MCF 10A (cell line): ENCODE data around the gene UCP2. TPM values are rescaled to one million over a fixed set of nuclear protein-coding genes. Genes with fewer than 3 reads are reported as not detected.

Experiments
- BruUV-seq: library from RNA; stranded (reverse); fragments of 400-500 nt; replicated peaks from 2 replicates; lab custom pipeline; 2021; lab: Mats Ljungman, UMichigan
- CTCF ChIA-PET: fragments of 300-600 bp; sonication (Branson Sonifier 250); formaldehyde crosslinking; extraction: SDS; loops from one replicate; lab custom pipeline; 2021; ENCODE audit warnings: antibody characterized with exemption, inconsistent platforms; lab: Yijun Ruan, JAX
- POLR2A ChIA-PET: fragments of 300-600, 350-650 bp; sonication (Branson Sonifier 250); formaldehyde crosslinking; extraction: SDS; loops from one replicate; lab custom pipeline; 2020; ENCODE audit warnings: antibody characterized with exemption, inconsistent platforms; lab: Yijun Ruan, JAX
- DNase-seq: peaks from one replicate; pipeline ENCODE4 v3.0.0-alpha.2; 2018; ENCODE audit not compliant: unreplicated experiment
- H3K27ac Mint-ChIP-seq: one replicate; pipeline ENCODE4 v1.8.0; 2022; ENCODE audit warnings: mild to moderate bottlenecking, low read depth, mixed read lengths; ENCODE audit not compliant: unreplicated experiment
- H3K27me3 Mint-ChIP-seq: one replicate; pipeline ENCODE4 v1.8.0; 2022; ENCODE audit warnings: mixed read lengths; ENCODE audit not compliant: insufficient read depth, unreplicated experiment
- H3K36me3 Mint-ChIP-seq: one replicate; pipeline ENCODE4 v1.8.0; 2022; ENCODE audit warnings: mild to moderate bottlenecking, moderate library complexity, mixed read lengths; ENCODE audit not compliant: insufficient read depth, unreplicated experiment
- H3K4me1 Mint-ChIP-seq: one replicate; pipeline ENCODE4 v1.8.0; 2022; ENCODE audit warnings: mixed read lengths; ENCODE audit not compliant: insufficient read depth, unreplicated experiment
- H3K4me3 Mint-ChIP-seq: one replicate; pipeline ENCODE4 v1.8.0; 2022; ENCODE audit warnings: mild to moderate bottlenecking, moderate library complexity, mixed read lengths; ENCODE audit not compliant: unreplicated experiment
- H3K9me3 Mint-ChIP-seq: one replicate; pipeline ENCODE4 v1.8.0; 2022; ENCODE audit warnings: mixed read lengths; ENCODE audit not compliant: unreplicated experiment
- intact Hi-C: fragments of 100-400 bp; cut with micrococcal nuclease; formaldehyde crosslinking; loops from 2 replicates; pipeline ENCODE4 v1.14.1; 2022
- total RNA-seq: library from RNA; stranded (reverse); gene quantifications from 2 replicates; pipeline ENCODE4 v1.2.3, GENCODE V29; 2022
- TF ChIP-seq, protein P1 (sequence below): fragments of 200-600 bp; IDR thresholded peaks from one replicate; pipeline ENCODE4 v1.8.0; 2022; ENCODE audit warnings: antibody characterized with exemption, mild to moderate bottlenecking; ENCODE audit not compliant: unreplicated experiment

The UCP2 gene
- total RNA-seq, 1 experiment from 2014 or later: not detected

DNA sequence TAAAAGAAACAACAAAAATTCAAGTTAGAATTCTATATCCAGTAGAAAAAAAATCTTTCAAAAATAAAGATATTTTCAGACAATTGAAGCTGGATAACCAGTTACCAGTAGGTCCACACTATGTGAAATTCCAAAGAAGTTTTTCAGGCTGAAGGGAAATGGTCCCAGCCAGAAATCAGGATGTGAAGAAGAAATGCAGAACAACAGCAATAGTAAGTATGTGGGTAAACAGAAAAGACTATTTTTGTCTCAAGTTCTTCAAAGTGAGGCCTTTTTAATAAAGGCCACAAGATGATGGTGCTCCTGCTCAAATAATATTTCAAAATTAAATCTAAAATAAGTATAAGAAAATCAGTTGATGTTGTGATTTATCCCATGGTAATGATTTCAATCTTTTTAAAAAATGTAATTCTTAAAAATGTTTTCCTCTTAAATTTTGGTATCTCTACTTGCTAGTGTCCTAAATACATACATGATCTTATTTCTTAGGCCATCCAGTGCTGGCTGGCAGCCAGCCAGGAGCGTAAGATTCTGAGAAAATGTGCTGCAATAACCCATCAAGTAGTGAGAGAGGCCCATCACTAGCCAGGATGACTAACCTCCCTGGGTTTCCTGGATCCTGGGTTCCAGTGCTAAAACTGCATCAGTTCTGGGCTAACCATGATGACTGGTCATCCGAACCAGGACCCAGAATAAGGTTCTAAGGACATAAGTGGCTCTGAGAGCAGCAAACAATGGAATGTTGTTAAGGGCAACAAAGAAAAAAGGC lies 41.8 kb upstream of the UCP2 start:
- ChIA-PET POLR2A (no interaction called here), CTCF (no interaction called here)
- Mint-ChIP-seq H3K27ac (no peak overlapping the region), H3K4me1 (peaks cover 11% of the 10 kb centered on the region), H3K9me3 (no peaks in the 10 kb centered on the region), H3K27me3 (no peaks in the 10 kb centered on the region), H3K36me3 (peaks cover 5% of the 10 kb centered on the region), H3K4me3 (no peak overlapping the region)
- DNase-seq: peak; percentile 85
- intact Hi-C loops: no loop called here
- TF ChIP-seq, protein P1, sequence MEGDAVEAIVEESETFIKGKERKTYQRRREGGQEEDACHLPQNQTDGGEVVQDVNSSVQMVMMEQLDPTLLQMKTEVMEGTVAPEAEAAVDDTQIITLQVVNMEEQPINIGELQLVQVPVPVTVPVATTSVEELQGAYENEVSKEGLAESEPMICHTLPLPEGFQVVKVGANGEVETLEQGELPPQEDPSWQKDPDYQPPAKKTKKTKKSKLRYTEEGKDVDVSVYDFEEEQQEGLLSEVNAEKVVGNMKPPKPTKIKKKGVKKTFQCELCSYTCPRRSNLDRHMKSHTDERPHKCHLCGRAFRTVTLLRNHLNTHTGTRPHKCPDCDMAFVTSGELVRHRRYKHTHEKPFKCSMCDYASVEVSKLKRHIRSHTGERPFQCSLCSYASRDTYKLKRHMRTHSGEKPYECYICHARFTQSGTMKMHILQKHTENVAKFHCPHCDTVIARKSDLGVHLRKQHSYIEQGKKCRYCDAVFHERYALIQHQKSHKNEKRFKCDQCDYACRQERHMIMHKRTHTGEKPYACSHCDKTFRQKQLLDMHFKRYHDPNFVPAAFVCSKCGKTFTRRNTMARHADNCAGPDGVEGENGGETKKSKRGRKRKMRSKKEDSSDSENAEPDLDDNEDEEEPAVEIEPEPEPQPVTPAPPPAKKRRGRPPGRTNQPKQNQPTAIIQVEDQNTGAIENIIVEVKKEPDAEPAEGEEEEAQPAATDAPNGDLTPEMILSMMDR: no peak
- no TSS peak for BruUV-seq

DNA sequence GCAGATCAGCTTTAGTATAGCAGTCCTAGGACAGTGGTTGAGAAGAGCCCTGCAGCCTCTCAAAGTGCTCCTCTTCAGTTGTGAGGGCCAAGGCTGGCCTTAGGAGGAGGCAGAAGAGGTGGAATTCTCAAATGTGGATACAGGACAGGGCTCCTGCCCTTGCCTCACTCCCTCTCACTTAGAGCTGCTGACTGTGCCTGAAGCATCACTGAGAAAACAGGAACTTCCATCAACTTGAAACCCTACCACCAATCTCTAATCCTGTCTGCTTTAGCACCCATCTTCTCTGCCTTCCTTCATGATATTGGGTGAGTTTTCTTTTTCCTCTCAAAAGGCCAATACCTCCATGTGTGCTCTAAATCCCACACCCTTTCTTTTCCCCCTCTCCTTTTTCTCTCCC lies 40.6 kb upstream of the UCP2 start:
- Mint-ChIP-seq H3K4me3 (no peak overlapping the region), H3K27me3 (no peaks in the 10 kb centered on the region), H3K4me1 (peaks cover 11% of the 10 kb centered on the region), H3K9me3 (no peaks in the 10 kb centered on the region), H3K36me3 (peaks cover 5% of the 10 kb centered on the region), H3K27ac (no peak overlapping the region)
- TF ChIP-seq, protein P1: no peak
- ChIA-PET CTCF (no interaction called here), POLR2A (no interaction called here)
- intact Hi-C loops: no loop called here
- BruUV-seq: no TSS peak
- DNase-seq: no peak

DNA sequence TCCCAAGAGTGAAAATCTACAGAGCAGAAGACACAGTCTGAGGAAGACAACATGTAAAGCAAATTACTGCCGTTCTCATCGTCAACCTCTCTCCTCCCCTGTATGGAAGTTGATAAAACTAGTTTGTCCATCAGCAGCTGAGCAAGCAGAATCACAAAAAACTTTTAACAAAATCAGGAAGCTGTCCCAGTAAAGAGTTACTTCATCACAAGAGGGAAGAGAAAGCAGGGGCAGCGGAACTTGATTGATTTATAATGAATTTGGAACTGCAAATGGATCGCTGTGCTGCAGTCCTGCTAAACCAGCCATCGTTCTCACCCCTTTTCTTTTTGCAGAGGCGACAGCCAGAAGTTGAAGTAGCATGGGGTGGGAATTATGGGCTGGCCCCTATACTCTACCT lies 39.9 kb upstream of the UCP2 start:
- TF ChIP-seq, protein P1: no peak
- Mint-ChIP-seq H3K27ac (no peak overlapping the region), H3K4me1 (peaks cover 11% of the 10 kb centered on the region), H3K9me3 (no peaks in the 10 kb centered on the region), H3K4me3 (no peak overlapping the region), H3K27me3 (no peaks in the 10 kb centered on the region), H3K36me3 (peaks cover 5% of the 10 kb centered on the region)
- intact Hi-C loops: no loop called here
- BruUV-seq: no TSS peak
- POLR2A ChIA-PET: no interaction called here
- no peak for DNase-seq
- CTCF ChIA-PET: no interaction called here

DNA sequence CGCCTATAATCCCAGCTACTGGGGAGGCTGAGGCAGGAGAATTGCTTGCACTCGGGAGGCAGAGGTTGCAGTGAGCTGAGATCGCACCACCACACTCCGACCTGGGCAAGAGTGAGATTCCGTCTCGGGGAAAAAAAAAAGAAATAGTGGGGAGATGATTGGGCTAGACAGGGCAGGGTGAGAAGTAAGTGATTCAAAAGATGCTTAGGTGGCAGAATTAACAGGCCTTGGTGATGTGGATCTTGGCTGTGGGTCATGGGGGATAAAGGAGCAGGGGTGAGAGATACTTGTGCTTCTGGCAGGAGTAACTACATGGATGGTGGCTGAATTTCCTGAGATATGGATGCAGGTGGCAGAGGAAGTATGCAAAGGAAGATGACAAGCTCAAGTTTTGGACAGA lies 39.4 kb upstream of the UCP2 start:
- no TSS peak for BruUV-seq
- TF ChIP-seq, protein P1: no peak
- Mint-ChIP-seq H3K9me3 (no peaks in the 10 kb centered on the region), H3K36me3 (peaks cover 9% of the 10 kb centered on the region), H3K27me3 (no peaks in the 10 kb centered on the region), H3K4me3 (no peak overlapping the region), H3K27ac (no peak overlapping the region), H3K4me1 (peaks cover 11% of the 10 kb centered on the region)
- POLR2A ChIA-PET: no interaction called here
- DNase-seq: no peak
- CTCF ChIA-PET: interaction anchor here (0.7 kb wide), 1 partner anchor 18 kb away, joined by 3 read pairs; no protein-coding TSS in a partner anchor
- intact Hi-C loops: no loop called here
